GM11168 (cell line): Measurements from ENCODE around the gene EYA4.

Experiments
- in situ Hi-C: fragments of 300-500 bp; cut with MboI; formaldehyde crosslinking; loops from one replicate; pipeline ENCODE4 v1.12.0; 2022; ENCODE audit warnings: low sequenced_read_pairs; ENCODE audit not compliant: unreplicated experiment

EYA4 gene

GRCh38 chr6:133242637-133243585 lies 1.8 kb downstream of the EYA4 start:
- in situ Hi-C loops, result no loop called here

GRCh38 chr6:133243723-133244305 lies 2.7 kb downstream of the EYA4 start:
- in situ Hi-C loops, result no loop called here

GRCh38 chr6:133244519-133244918 lies 3.4 kb downstream of the EYA4 start:
- in situ Hi-C loops, result no loop called here

- in situ Hi-C loops, result no loop called here
Observed at GRCh38 chr6:133245007-133245406, 3.9 kb downstream of the EYA4 start.

- in situ Hi-C loops, result no loop called here
Observed at GRCh38 chr6:133245422-133245903, 4.3 kb downstream of the EYA4 start.

GRCh38 chr6:133247581-133247980 lies 6.4 kb downstream of the EYA4 start:
- in situ Hi-C loops, result no loop called here

GRCh38 chr6:133248241-133249001 lies 7.3 kb downstream of the EYA4 start:
- in situ Hi-C loops, result no loop called here

- in situ Hi-C loops, result no loop called here
Observed at GRCh38 chr6:133251688-133252087, 10.5 kb downstream of the EYA4 start.

- in situ Hi-C loops, result no loop called here
Observed at GRCh38 chr6:133254552-133255228, 13.5 kb downstream of the EYA4 start.

- in situ Hi-C loops, result no loop called here
Observed at GRCh38 chr6:133257545-133258105, 16.5 kb downstream of the EYA4 start.

- in situ Hi-C loops, result no loop called here
Observed at GRCh38 chr6:133259561-133259960, 18.4 kb downstream of the EYA4 start.

GRCh38 chr6:133262804-133263203 lies 21.6 kb downstream of the EYA4 start:
- in situ Hi-C loops, result no loop called here

- in situ Hi-C loops, result no loop called here
Observed at GRCh38 chr6:133265066-133265465, 23.9 kb downstream of the EYA4 start.

- in situ Hi-C loops, result no loop called here
Observed at GRCh38 chr6:133266186-133266585, 25.0 kb downstream of the EYA4 start.

- in situ Hi-C loops, result no loop called here
Observed at GRCh38 chr6:133268621-133269020, 27.5 kb downstream of the EYA4 start.

GRCh38 chr6:133274813-133275212 lies 33.7 kb downstream of the EYA4 start:
- in situ Hi-C loops, result no loop called here

- in situ Hi-C loops, result no loop called here
Observed at GRCh38 chr6:133275213-133275612, 34.1 kb downstream of the EYA4 start.

- in situ Hi-C loops, result no loop called here
Observed at GRCh38 chr6:133277228-133277899, 36.2 kb downstream of the EYA4 start.

GRCh38 chr6:133277900-133278545 lies 36.9 kb downstream of the EYA4 start:
- in situ Hi-C loops, result no loop called here
